Measurements from ENCODE around the gene ATAT1. TPM values are rescaled to one million over a fixed set of nuclear protein-coding genes. Genes with fewer than 3 reads are reported as not detected.

ATAT1 gene
- total RNA-seq, 1 donor from 2014 or later = 13.3 TPM

DNA sequence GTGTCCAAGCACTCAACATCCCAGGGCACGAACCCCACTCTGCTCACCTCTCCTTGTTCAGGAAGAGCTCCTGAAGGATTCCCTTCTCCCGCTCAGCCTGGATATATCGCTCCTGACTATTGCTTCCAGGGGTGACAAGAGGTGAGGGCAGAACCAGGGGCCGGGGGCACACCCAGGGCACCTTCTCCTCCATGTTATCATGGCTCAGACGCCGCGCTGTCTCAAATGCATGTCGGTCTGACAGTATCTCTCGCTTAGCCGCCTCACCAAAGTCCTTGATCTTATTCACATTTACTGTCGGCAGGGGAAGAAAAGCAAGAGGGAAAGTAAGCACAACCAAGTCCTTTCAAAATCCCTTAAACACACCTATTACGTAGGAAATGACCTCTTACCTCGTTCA is 22.7 kb upstream of the ATAT1 start:
- Histone ChIP-seq H3K4me1 (peaks cover 2% of the 10 kb centered on the region), H3K27me3 (no peaks in the 10 kb centered on the region), H3K36me3 (peaks cover 14 to 87% of the 10 kb centered on the region in 2 donors), H3K4me3 (no peak overlapping the region), H3K9me3 (no peaks in the 10 kb centered on the region), H3K27ac (no peak overlapping the region)
- DNase-seq (ENCODE audit: extremely low spot score in 2 of 2) = no peak
- intact Hi-C loops (cut with DNase I) = no loop called here
- no peak for TF ChIP-seq POLR2A (IDR thresholded peaks at IDR 0.05)
- no peak for TF ChIP-seq POLR2AphosphoS5 (IDR thresholded peaks at IDR 0.05; ENCODE audit: insufficient read depth in 1 of 2, low read depth in 1 of 2)
- TF ChIP-seq CTCF (IDR thresholded peaks at IDR 0.05) = no peak

- peaks cover 5 to 42% of the 10 kb centered on the region in 2 donors for H3K36me3 ChIP-seq
- H3K4me1 ChIP-seq = peaks cover 59% of the 10 kb centered on the region
Measured at GRCh38 chr6:30610065-30610464, 16.6 kb upstream of the ATAT1 start.

DNA sequence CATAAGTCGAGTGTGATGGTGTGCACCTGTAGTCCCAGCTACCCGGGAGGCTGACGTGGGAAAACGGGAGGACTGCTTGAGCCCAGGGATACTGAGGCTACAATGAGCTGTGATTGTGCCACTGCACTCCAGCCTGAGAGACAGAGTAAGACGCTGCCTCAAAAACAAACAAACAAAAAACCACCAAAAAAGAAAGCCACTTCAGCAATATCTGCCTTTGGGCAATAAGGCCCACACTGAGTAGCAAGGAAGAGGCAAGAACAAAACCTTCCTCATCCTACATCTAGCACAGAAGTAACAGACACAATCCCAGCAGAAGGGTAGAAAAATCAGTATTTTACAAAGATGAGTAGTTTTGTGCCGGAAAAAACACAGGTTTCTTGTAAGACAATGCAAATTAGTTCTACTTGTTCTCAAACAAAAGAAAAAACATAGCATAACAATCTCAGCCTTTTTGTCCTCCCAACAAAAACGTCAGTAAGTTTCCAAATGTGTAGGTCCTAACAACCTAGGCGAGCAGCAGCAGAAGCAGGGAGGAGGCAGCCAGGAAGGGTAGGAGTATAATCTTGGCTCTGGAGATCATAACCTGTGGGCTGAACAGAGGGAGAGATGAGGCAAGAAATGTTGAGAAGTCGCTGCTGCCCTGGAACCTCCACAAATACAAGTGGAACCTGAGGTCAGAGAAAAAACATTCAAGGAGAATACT is 15.4 kb upstream of the ATAT1 start:
- peaks cover 4 to 34% of the 10 kb centered on the region in 2 donors for H3K36me3 ChIP-seq
- peaks cover 59% of the 10 kb centered on the region for H3K4me1 ChIP-seq
- H3K4me3 ChIP-seq = no peak overlapping the region
- H3K27me3 ChIP-seq = no peaks in the 10 kb centered on the region
- TF ChIP-seq POLR2A (IDR thresholded peaks at IDR 0.05) = no peak
- TF ChIP-seq CTCF (IDR thresholded peaks at IDR 0.05) = no peak
- TF ChIP-seq POLR2AphosphoS5 (IDR thresholded peaks at IDR 0.05; ENCODE audit: insufficient read depth in 1 of 2, low read depth in 1 of 2) = no peak
- no peaks in the 10 kb centered on the region for H3K9me3 ChIP-seq
- intact Hi-C loops (cut with DNase I) = loop anchor here (10.0 kb wide), 1 partner anchor 73 kb away; the partner anchor contains the start of gene PPP1R18
- no peak for DNase-seq (ENCODE audit: extremely low spot score in 2 of 2)
- H3K27ac ChIP-seq = no peak overlapping the region

More at GRCh38 chr6:30610065-30610464, 16.6 kb upstream of the ATAT1 start:
- TF ChIP-seq POLR2A (IDR thresholded peaks at IDR 0.05) = no peak
- no peak for TF ChIP-seq CTCF (IDR thresholded peaks at IDR 0.05)
- TF ChIP-seq POLR2AphosphoS5 (IDR thresholded peaks at IDR 0.05; ENCODE audit: insufficient read depth in 1 of 2, low read depth in 1 of 2) = no peak
- no peaks in the 10 kb centered on the region for H3K9me3 ChIP-seq
- H3K27me3 ChIP-seq = no peaks in the 10 kb centered on the region
- no peak for DNase-seq (ENCODE audit: extremely low spot score in 2 of 2)
- no peak overlapping the region for H3K4me3 ChIP-seq
- intact Hi-C loops (cut with DNase I) = loop anchor here (10.0 kb wide), 1 partner anchor 75 kb away; the partner anchor contains the start of gene PPP1R18
- H3K27ac ChIP-seq = no peak overlapping the region

DNA sequence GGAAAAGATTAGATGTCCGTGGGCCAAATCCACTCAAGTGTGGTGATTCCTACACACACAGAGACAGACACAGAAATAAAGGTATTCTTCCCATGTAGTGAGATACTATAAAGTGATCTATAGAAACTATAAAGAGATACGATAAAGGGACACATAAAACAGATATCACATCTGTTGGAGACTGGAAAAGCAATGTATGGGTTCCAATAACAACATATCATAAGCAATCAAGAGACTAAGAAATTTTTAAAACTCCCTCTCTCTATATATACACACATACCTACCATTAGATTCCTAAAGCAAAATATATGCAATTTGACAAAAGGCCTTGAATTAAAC is 14.8 kb upstream of the ATAT1 start:
- Histone ChIP-seq H3K4me1 (peaks cover 59% of the 10 kb centered on the region), H3K27ac (no peak overlapping the region), H3K36me3 (peaks cover 0 to 34% of the 10 kb centered on the region in 2 donors), H3K9me3 (no peaks in the 10 kb centered on the region), H3K4me3 (no peak overlapping the region), H3K27me3 (no peaks in the 10 kb centered on the region)
- DNase-seq (ENCODE audit: extremely low spot score in 2 of 2) = no peak
- intact Hi-C loops (cut with DNase I) = loop anchor here (10.0 kb wide), 1 partner anchor 73 kb away; the partner anchor contains the start of gene PPP1R18
- no peak for TF ChIP-seq POLR2A (IDR thresholded peaks at IDR 0.05)
- no peak for TF ChIP-seq CTCF (IDR thresholded peaks at IDR 0.05)
- no peak for TF ChIP-seq POLR2AphosphoS5 (IDR thresholded peaks at IDR 0.05; ENCODE audit: insufficient read depth in 1 of 2, low read depth in 1 of 2)

- Histone ChIP-seq H3K4me1 (peaks cover 59% of the 10 kb centered on the region), H3K27me3 (no peaks in the 10 kb centered on the region), H3K4me3 (no peak overlapping the region), H3K9me3 (no peaks in the 10 kb centered on the region), H3K27ac (peak overlapping the region; percentile 99), H3K36me3 (peaks cover 0 to 30% of the 10 kb centered on the region in 2 donors)
- intact Hi-C loops (cut with DNase I) = loop anchor here (10.0 kb wide), 1 partner anchor 73 kb away; the partner anchor contains the start of gene PPP1R18
- no peak for DNase-seq (ENCODE audit: extremely low spot score in 2 of 2)
- no peak for TF ChIP-seq POLR2AphosphoS5 (IDR thresholded peaks at IDR 0.05; ENCODE audit: insufficient read depth in 1 of 2, low read depth in 1 of 2)
- no peak for TF ChIP-seq POLR2A (IDR thresholded peaks at IDR 0.05)
- no peak for TF ChIP-seq CTCF (IDR thresholded peaks at IDR 0.05)
Measured at GRCh38 chr6:30612213-30612612, 14.5 kb upstream of the ATAT1 start.

All from vagina (tissue), 2 donors.